OCI-LY3 (cell line): ENCODE data around the gene DNM3.

Source experiments
- CTCF ChIP-seq: fragments of 200-600, 300-600 bp; sonication (generic); IDR thresholded peaks from 2 replicates; pipeline ENCODE4 v1.5.1; 2014; ENCODE audit warnings: antibody characterized with exemption, low read length, low read depth
- EZH2phosphoT487 ChIP-seq: fragments of 200-600 bp; shearing (Covaris generic); IDR thresholded peaks from 2 replicates; pipeline ENCODE4 v1.6.1; 2018; ENCODE audit warnings: antibody characterized with exemption, mixed run types, low read depth

- TF ChIP-seq CTCF = no peak
- no peak for TF ChIP-seq EZH2phosphoT487
These were observed 284.0 kb downstream of the DNM3 start for GRCh38 chr1:172125250-172125649.
